ENCODE measurements around the gene MMP21. TPM values are rescaled to one million over a fixed set of nuclear protein-coding genes. Genes with fewer than 3 reads are reported as not detected.
A peak's percentile ranks its signal among the peaks of the same experiment; 100 is the strongest.

Gene MMP21
- total and polyA plus RNA-seq, 2 of the 13 experiments (the other 11 are each of a cell fraction or from before 2014, with no cell fraction given) = not detected

DNA sequence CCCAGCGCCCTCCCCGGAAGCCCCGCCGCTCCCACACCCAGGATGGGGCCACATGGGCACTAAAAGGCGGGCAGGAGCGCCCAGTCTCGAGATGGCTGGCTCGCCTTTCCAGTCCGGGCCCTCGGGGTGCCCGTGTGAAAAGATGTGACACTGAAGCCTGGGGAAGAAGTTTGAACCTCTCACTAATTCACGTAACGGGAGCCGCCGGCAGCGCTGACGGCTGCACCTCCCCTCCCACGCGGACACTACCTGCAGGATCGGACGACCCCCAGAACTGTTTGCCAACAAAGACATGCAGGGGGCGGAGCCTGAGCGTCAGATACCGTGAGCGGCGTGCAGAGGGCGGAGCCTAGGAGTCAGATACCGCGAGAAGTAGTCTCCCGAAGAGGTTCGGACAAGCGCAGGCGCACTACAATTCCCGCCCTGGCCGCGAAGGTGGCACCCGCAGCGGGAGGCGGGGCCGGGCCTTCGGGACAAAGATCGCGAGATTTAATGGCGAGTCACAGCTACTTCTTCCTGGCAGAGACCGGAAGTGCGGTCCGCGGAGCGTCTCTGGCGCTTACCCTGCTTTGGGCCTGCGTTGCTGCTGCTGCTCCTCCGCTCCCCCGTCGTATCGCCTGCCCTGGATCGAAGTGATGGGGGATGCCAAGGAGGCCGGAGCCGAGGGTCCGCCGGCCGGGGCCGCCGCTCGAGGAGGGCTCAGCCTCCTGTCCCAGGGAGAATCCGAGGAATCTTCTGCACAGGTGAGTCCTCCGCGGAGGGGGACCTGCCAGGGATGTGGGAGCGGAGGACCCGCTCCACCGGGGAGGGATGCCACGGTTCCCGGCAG lies 56.2 kb downstream of the MMP21 start, which contains the start of gene EDRF1 (continued):
- TF ChIP-seq U2AF2 (IDR thresholded peaks at IDR 0.05; ENCODE audit: low read depth, low read length) (no peak), SIN3A (IDR thresholded peaks at IDR 0.05; ENCODE audit: borderline replicate concordance, low read depth, low read length) (peak; percentile 82; the same call in 1 of the 2 replicates), IRF1 (CRISPR knock-in tag; IDR thresholded peaks at IDR 0.05; ENCODE audit: low read depth) (peak; percentile 39; the same call in 1 of the 2 replicates), ZNF230 (CRISPR knock-in tag; IDR thresholded peaks at IDR 0.05) (peak; percentile 61; the same call in 1 of the 2 replicates), ZNF816 (CRISPR knock-in tag; IDR thresholded peaks at IDR 0.05; ENCODE audit: borderline replicate concordance) (peak; percentile 86), ZNF557 (CRISPR knock-in tag; IDR thresholded peaks at IDR 0.05) (no peak), FOSL2 (CRISPR knock-in tag; IDR thresholded peaks at IDR 0.05) (no peak), CREBL2 (CRISPR knock-in tag; IDR thresholded peaks at IDR 0.05; ENCODE audit: borderline replicate concordance) (0 out of 2 replicates have a peak, but pooled peaks have one; percentile 29), ZBTB42 (CRISPR knock-in tag; IDR thresholded peaks at IDR 0.05) (no peak), FOXA3 (CRISPR knock-in tag; IDR thresholded peaks at IDR 0.05) (peak; percentile 25; the same call in 1 of the 2 replicates), ZFAT (CRISPR knock-in tag; conservative IDR thresholded peaks at IDR 0.05) (0 out of 2 replicates have a peak, but pooled peaks have one; percentile 40), MEF2D (CRISPR knock-in tag; IDR thresholded peaks at IDR 0.05) (no peak; the same call in none of the 2 replicates), PTBP1 (IDR thresholded peaks at IDR 0.05; ENCODE audit: low read depth, low read length, poor library complexity, severe bottlenecking) (no peak), BRCA1 (CRISPR knock-in tag; IDR thresholded peaks at IDR 0.05) (peak; percentile 97)
- TF ChIP-seq, protein P1, sequence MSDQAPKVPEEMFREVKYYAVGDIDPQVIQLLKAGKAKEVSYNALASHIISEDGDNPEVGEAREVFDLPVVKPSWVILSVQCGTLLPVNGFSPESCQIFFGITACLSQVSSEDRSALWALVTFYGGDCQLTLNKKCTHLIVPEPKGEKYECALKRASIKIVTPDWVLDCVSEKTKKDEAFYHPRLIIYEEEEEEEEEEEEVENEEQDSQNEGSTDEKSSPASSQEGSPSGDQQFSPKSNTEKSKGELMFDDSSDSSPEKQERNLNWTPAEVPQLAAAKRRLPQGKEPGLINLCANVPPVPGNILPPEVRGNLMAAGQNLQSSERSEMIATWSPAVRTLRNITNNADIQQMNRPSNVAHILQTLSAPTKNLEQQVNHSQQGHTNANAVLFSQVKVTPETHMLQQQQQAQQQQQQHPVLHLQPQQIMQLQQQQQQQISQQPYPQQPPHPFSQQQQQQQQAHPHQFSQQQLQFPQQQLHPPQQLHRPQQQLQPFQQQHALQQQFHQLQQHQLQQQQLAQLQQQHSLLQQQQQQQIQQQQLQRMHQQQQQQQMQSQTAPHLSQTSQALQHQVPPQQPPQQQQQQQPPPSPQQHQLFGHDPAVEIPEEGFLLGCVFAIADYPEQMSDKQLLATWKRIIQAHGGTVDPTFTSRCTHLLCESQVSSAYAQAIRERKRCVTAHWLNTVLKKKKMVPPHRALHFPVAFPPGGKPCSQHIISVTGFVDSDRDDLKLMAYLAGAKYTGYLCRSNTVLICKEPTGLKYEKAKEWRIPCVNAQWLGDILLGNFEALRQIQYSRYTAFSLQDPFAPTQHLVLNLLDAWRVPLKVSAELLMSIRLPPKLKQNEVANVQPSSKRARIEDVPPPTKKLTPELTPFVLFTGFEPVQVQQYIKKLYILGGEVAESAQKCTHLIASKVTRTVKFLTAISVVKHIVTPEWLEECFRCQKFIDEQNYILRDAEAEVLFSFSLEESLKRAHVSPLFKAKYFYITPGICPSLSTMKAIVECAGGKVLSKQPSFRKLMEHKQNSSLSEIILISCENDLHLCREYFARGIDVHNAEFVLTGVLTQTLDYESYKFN (CRISPR knock-in tag; conservative IDR thresholded peaks at IDR 0.05) = peak; percentile 53
- TF ChIP-seq, protein P2, sequence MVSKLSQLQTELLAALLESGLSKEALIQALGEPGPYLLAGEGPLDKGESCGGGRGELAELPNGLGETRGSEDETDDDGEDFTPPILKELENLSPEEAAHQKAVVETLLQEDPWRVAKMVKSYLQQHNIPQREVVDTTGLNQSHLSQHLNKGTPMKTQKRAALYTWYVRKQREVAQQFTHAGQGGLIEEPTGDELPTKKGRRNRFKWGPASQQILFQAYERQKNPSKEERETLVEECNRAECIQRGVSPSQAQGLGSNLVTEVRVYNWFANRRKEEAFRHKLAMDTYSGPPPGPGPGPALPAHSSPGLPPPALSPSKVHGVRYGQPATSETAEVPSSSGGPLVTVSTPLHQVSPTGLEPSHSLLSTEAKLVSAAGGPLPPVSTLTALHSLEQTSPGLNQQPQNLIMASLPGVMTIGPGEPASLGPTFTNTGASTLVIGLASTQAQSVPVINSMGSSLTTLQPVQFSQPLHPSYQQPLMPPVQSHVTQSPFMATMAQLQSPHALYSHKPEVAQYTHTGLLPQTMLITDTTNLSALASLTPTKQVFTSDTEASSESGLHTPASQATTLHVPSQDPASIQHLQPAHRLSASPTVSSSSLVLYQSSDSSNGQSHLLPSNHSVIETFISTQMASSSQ (IDR thresholded peaks at IDR 0.05; ENCODE audit: low read depth) = no peak
- TF ChIP-seq, protein P2 (CRISPR knock-in tag; IDR thresholded peaks at IDR 0.05; ENCODE audit: borderline replicate concordance) = peak; percentile 72; the same call in 1 of the 2 replicates
